SK-N-SH treated with all-trans-retinoic acid at 6 μM for 48 hours (cell line): Measurements from ENCODE around the gene GPNMB.

Source experiments
- ATAC-seq: fragments of 200-7000 bp; cut with Tn5 transposase; 3 replicates; pipeline ENCODE4 v1.9.1; 2020; ENCODE audit warnings: mild to moderate bottlenecking, moderate library complexity
- ARNTL ChIP-seq: fragments of 450-650 bp; formaldehyde crosslinking; IDR thresholded peaks from 2 replicates; pipeline ENCODE4 v1.5.0; 2020; ENCODE audit warnings: low read depth, mild to moderate bottlenecking, moderate library complexity, borderline replicate concordance
- BACH2 ChIP-seq: fragments of 250-450 bp; sonication (Bioruptor Pico); IDR thresholded peaks from 2 replicates; pipeline ENCODE4 v1.9.0; 2021; ENCODE audit warnings: mild to moderate bottlenecking, borderline replicate concordance
- CSDC2 ChIP-seq: fragments of 250-450 bp; sonication (Bioruptor Pico); IDR thresholded peaks from 2 replicates; pipeline ENCODE4 v1.5.0; 2020; ENCODE audit warnings: mild to moderate bottlenecking, moderate library complexity
- CSRNP3 ChIP-seq: fragments of 250-450 bp; sonication (Bioruptor Pico); IDR thresholded peaks from 2 replicates; pipeline ENCODE4 v1.5.1; 2021; ENCODE audit warnings: mild to moderate bottlenecking, moderate library complexity
- ESRRG ChIP-seq: fragments of 250-450 bp; sonication (Bioruptor Pico); IDR thresholded peaks from 2 replicates; pipeline ENCODE4 v1.6.1; 2021; ENCODE audit warnings: mild to moderate bottlenecking
- GLIS3 ChIP-seq: fragments of 250-450 bp; sonication (Bioruptor Pico); IDR thresholded peaks from 2 replicates; pipeline ENCODE4 v1.5.0; 2020; ENCODE audit warnings: mild to moderate bottlenecking, moderate library complexity
- ISL1 ChIP-seq: fragments of 250-450 bp; sonication (Bioruptor Pico); IDR thresholded peaks from 2 replicates; pipeline ENCODE4 v2.1.2; 2022; ENCODE audit warnings: mild to moderate bottlenecking, moderate library complexity
- OSR1 ChIP-seq: fragments of 250-450 bp; sonication (Bioruptor Pico); IDR thresholded peaks from 2 replicates; pipeline ENCODE4 v1.8.0; 2022; ENCODE audit warnings: moderate library complexity, mild to moderate bottlenecking, inconsistent platforms
- PATZ1 ChIP-seq: fragments of 250-450 bp; sonication (Bioruptor Pico); IDR thresholded peaks from 2 replicates; pipeline ENCODE4 v1.8.0; 2020; ENCODE audit warnings: mild to moderate bottlenecking, moderate library complexity, borderline replicate concordance
- POU6F1 ChIP-seq: fragments of 250-450 bp; sonication (Bioruptor Pico); IDR thresholded peaks from 2 replicates; pipeline ENCODE4 v1.8.0; 2021; ENCODE audit warnings: low read depth, mild to moderate bottlenecking, moderate library complexity, borderline replicate concordance
- PPARA ChIP-seq: fragments of 250-450 bp; sonication (Bioruptor Pico); IDR thresholded peaks from 2 replicates; pipeline ENCODE4 v1.5.0; 2020; ENCODE audit warnings: mild to moderate bottlenecking, borderline replicate concordance
- RARB ChIP-seq: fragments of 250-450 bp; sonication (Bioruptor Pico); IDR thresholded peaks from 2 replicates; pipeline ENCODE4 v1.8.0; 2021; ENCODE audit warnings: mild to moderate bottlenecking, moderate library complexity
- SNAI2 ChIP-seq: fragments of 250-450 bp; sonication (Bioruptor Pico); IDR thresholded peaks from 2 replicates; pipeline ENCODE4 v1.5.0; 2020; ENCODE audit warnings: mild to moderate bottlenecking, moderate library complexity
- TCF4 ChIP-seq: fragments of 250-450 bp; sonication (Bioruptor Pico); IDR thresholded peaks from 2 replicates; pipeline ENCODE4 v1.8.0; 2021; ENCODE audit warnings: mild to moderate bottlenecking, moderate library complexity, borderline replicate concordance
- TOX ChIP-seq: fragments of 250-450 bp; sonication (Bioruptor Pico); IDR thresholded peaks from 2 replicates; pipeline ENCODE4 v1.8.0; 2021; ENCODE audit warnings: mild to moderate bottlenecking, moderate library complexity, borderline replicate concordance
- ZC3H10 ChIP-seq: fragments of 250-450 bp; sonication (Bioruptor Pico); IDR thresholded peaks from 2 replicates; pipeline ENCODE4 v1.5.1; 2021; ENCODE audit warnings: mild to moderate bottlenecking, moderate library complexity
- ZFP30 ChIP-seq: fragments of 450-650 bp; formaldehyde crosslinking; IDR thresholded peaks from 2 replicates; pipeline ENCODE4 v1.5.0; 2022; ENCODE audit warnings: mild to moderate bottlenecking, moderate library complexity
- ZNF565 ChIP-seq: fragments of 450-650 bp; formaldehyde crosslinking; conservative IDR thresholded peaks from 2 replicates; pipeline ENCODE4 v1.5.0; 2020; ENCODE audit warnings: low read depth, mild to moderate bottlenecking, moderate library complexity
- ZNF70 ChIP-seq: fragments of 450-650 bp; formaldehyde crosslinking; IDR thresholded peaks from 2 replicates; pipeline ENCODE4 v1.5.0; 2020; ENCODE audit warnings: mild to moderate bottlenecking, moderate library complexity
- ZNF8 ChIP-seq: fragments of 450-650 bp; formaldehyde crosslinking; IDR thresholded peaks from 2 replicates; pipeline ENCODE4 v1.5.0; 2020; ENCODE audit warnings: mild to moderate bottlenecking, moderate library complexity
- TF ChIP-seq, protein P1 (sequence below): fragments of 250-450 bp; sonication (Bioruptor Pico); IDR thresholded peaks from 2 replicates; pipeline ENCODE4 v1.5.1; 2020; ENCODE audit warnings: low read depth, mild to moderate bottlenecking, moderate library complexity

The GPNMB gene

DNA sequence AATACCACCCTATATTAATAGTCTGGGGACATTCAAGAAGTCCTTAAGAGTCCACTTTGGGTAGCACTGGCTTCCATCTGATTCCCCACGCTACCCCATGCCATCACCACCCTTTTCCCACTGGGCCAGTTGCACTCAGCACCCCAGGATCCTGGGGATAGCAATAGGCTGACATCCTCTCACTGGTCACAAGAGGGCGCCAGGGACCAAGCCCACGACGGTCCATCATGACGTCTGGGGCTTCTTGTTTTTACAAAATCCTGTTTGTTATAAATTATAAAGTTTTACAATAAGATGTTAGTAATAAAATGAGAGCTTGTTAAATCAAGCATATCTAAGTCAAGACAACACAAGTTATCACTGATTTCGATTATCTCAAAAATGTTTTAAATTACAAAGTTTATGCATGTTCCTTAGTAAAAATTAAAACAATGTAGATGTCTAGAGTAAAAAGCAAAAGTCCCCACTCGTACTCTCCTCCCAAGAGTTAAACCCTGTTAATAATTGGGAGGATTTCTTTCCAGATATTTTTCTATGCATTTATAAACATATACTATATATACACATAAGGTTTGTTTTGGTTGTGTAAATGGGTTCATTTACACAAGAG lies 15.4 kb downstream of the GPNMB start:
- ATAC-seq = peak; percentile 99
- TF ChIP-seq ISL1 (CRISPR knock-in tag) = no peak
- TF ChIP-seq TOX = no peak
- TF ChIP-seq ESRRG (CRISPR knock-in tag) = no peak
- no peak for TF ChIP-seq OSR1 (CRISPR knock-in tag)
- no peak for TF ChIP-seq ZC3H10 (CRISPR knock-in tag)
- TF ChIP-seq ARNTL (CRISPR knock-in tag) = no peak
- no peak for TF ChIP-seq CSDC2 (CRISPR knock-in tag)
- TF ChIP-seq BACH2 = no peak
- TF ChIP-seq ZNF8 (CRISPR knock-in tag) = no peak
- no peak for TF ChIP-seq TCF4
- no peak for TF ChIP-seq RARB
- no peak for TF ChIP-seq ZNF565 (CRISPR knock-in tag)
- TF ChIP-seq PATZ1 = no peak
- TF ChIP-seq CSRNP3 = no peak
- no peak for TF ChIP-seq ZFP30 (CRISPR knock-in tag)
- TF ChIP-seq ZNF70 = no peak
- no peak for TF ChIP-seq PPARA (CRISPR knock-in tag)
- no peak for TF ChIP-seq SNAI2
- TF ChIP-seq, all 23 proteins: peak for 0

DNA sequence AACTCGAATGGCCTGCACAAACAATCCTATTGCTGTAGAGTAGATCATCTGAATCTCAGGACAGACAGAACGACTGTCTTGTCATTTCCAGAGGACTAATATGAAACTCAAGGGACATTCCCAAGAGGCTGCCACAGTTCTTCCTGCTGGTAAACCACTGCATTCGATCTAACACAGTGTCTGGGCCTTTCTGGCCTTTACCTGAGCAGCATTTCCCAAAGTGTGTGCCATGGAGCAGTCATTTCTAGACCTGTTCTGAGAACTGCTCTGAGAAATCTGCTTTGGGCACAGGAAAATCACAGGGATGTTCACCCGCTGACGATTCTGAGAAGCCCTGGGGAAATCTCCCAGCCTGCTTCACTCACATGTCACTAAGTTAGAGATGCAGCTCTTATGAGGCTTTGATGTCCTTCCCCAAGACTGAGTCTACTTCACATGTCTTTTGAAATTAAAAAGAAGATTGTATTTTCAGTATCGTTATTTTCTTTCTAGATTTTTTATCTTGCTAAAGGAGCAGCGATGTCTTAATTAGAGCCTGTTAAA lies 18.4 kb downstream of the GPNMB start:
- TF ChIP-seq PPARA (CRISPR knock-in tag) = no peak
- TF ChIP-seq TCF4 = no peak
- no peak for TF ChIP-seq POU6F1 (CRISPR knock-in tag)
- TF ChIP-seq ZNF70 = no peak
- no peak for TF ChIP-seq ZFP30 (CRISPR knock-in tag)
- no peak for TF ChIP-seq ARNTL (CRISPR knock-in tag)
- no peak for TF ChIP-seq OSR1 (CRISPR knock-in tag)
- ATAC-seq = no peak

DNA sequence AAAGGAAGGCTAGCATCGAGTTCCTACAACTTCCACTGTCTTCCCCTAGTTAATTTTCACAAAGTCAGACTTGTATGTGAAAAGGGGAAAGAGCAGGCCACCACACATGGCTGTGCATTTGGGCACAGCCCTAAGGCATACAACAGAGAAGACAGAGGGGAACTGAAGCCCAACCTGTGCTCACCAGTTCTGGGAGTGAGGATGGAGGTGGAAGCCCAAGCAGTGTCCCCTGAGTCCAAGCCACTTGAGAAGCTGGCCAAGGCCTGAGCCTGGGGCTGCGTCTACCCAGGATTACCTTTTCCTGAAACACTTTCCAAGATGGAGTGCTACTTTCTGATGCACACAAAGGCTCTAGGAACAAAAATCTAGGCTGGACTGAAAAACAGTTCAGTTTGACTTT lies 20.3 kb downstream of the GPNMB start:
- ATAC-seq = no peak
- TF ChIP-seq OSR1 (CRISPR knock-in tag) = no peak
- no peak for TF ChIP-seq ZNF8 (CRISPR knock-in tag)

GRCh38 chr7:23267357-23267756 lies 20.8 kb downstream of the GPNMB start:
- ATAC-seq = no peak
- no peak for TF ChIP-seq ZNF70
- TF ChIP-seq ISL1 (CRISPR knock-in tag) = no peak
- TF ChIP-seq PPARA (CRISPR knock-in tag) = no peak
- no peak for TF ChIP-seq GLIS3
- TF ChIP-seq RARB = no peak
- TF ChIP-seq TOX = no peak
- no peak for TF ChIP-seq POU6F1 (CRISPR knock-in tag)
- TF ChIP-seq, protein P1, sequence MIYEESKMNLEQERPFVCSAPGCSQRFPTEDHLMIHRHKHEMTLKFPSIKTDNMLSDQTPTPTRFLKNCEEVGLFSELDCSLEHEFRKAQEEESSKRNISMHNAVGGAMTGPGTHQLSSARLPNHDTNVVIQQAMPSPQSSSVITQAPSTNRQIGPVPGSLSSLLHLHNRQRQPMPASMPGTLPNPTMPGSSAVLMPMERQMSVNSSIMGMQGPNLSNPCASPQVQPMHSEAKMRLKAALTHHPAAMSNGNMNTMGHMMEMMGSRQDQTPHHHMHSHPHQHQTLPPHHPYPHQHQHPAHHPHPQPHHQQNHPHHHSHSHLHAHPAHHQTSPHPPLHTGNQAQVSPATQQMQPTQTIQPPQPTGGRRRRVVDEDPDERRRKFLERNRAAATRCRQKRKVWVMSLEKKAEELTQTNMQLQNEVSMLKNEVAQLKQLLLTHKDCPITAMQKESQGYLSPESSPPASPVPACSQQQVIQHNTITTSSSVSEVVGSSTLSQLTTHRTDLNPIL (CRISPR knock-in tag) = no peak
- TF ChIP-seq BACH2 = no peak
